Loucy (cell line): ENCODE measurements around the gene EXOC3L1.

Experiments
- EZH2phosphoT487 ChIP-seq: fragments of 200-600 bp; IDR thresholded peaks from 2 replicates; pipeline ENCODE4 v1.6.1; 2018; ENCODE audit warnings: antibody characterized with exemption, mild to moderate bottlenecking, moderate library complexity, borderline replicate concordance
- TF ChIP-seq, protein P1 (sequence below): fragments of 200-600 bp; sonication (generic); conservative IDR thresholded peaks from 2 replicates; pipeline ENCODE4 v1.5.1; 2014; ENCODE audit warnings: mild to moderate bottlenecking, antibody characterized with exemption, low read length

GRCh38 chr16:67237396-67238277, 47.7 kb upstream of the EXOC3L1 start:
- TF ChIP-seq, protein P1, sequence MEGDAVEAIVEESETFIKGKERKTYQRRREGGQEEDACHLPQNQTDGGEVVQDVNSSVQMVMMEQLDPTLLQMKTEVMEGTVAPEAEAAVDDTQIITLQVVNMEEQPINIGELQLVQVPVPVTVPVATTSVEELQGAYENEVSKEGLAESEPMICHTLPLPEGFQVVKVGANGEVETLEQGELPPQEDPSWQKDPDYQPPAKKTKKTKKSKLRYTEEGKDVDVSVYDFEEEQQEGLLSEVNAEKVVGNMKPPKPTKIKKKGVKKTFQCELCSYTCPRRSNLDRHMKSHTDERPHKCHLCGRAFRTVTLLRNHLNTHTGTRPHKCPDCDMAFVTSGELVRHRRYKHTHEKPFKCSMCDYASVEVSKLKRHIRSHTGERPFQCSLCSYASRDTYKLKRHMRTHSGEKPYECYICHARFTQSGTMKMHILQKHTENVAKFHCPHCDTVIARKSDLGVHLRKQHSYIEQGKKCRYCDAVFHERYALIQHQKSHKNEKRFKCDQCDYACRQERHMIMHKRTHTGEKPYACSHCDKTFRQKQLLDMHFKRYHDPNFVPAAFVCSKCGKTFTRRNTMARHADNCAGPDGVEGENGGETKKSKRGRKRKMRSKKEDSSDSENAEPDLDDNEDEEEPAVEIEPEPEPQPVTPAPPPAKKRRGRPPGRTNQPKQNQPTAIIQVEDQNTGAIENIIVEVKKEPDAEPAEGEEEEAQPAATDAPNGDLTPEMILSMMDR = no peak
- TF ChIP-seq EZH2phosphoT487 = no peak
